Measurements from ENCODE around the gene ERICH4. TPM values are rescaled to one million over a fixed set of nuclear protein-coding genes. Genes with fewer than 3 reads are reported as not detected.

Gene ERICH4
- total RNA-seq, 1 experiment from 2014 or later = not detected

- H2AFZ ChIP-seq (ENCODE audit: low read depth, low read length, poor library complexity, severe bottlenecking) = no peak overlapping the region
- POLR2A ChIA-PET = no interaction called here
Observed at GRCh38 chr19:41479757-41480191, 36.8 kb downstream of the ERICH4 start.

More at GRCh38 chr19:41479757-41480191, 36.8 kb downstream of the ERICH4 start:
- ATAC-seq = no peak
- no TSS peak for BruUV-seq (replicated peaks)
- Histone ChIP-seq H3K27ac (ENCODE audit: low read depth, low read length) (no peak overlapping the region), H3K4me3 (replicated peaks in 1 of 2; ENCODE audit: low read depth in 1 of 2, low read length in 2 of 2) (no peak overlapping the region), H3K9ac (ENCODE audit: low read length) (no peak overlapping the region), H3K9me2 (ENCODE audit: insufficient read depth) (no peaks in the 10 kb centered on the region), H3K4me2 (ENCODE audit: low read length) (no peak overlapping the region), H3K36me3 (ENCODE audit: control insufficient read depth in 1 of 2, insufficient read depth in 2 of 2, low read length in 2 of 2) (no peaks in the 10 kb centered on the region), H3K27me3 (ENCODE audit: insufficient read depth, low read length) (peaks cover 80% of the 10 kb centered on the region), H3K79me2 (ENCODE audit: insufficient read depth, low read length) (no peaks in the 10 kb centered on the region), H3K9me3 (ENCODE audit: control insufficient read depth in 1 of 2, insufficient read depth in 1 of 2, low read depth in 1 of 2, low read length in 2 of 2) (no peaks in the 10 kb centered on the region), H3K4me1 (ENCODE audit: control insufficient read depth in 1 of 2, insufficient read depth in 2 of 2, low read length in 2 of 2) (no peaks in the 10 kb centered on the region), H4K20me1 (ENCODE audit: insufficient read depth) (no peaks in the 10 kb centered on the region)
- RAD21 ChIA-PET (ENCODE audit: low non-redundant PET in 1 of 2, low total read pairs in 2 of 2, uncharacterized antibody in 2 of 2, unreplicated experiment in 2 of 2) = no interaction called here
- intact Hi-C loops (cut with micrococcal nuclease) = no loop called here
- DNase-seq (ENCODE audit: low read depth, low spot score) = no peak
- TF ChIP-seq REST (IDR thresholded peaks at IDR 0.05; ENCODE audit: low read depth) (no peak), RAD21 (IDR thresholded peaks at IDR 0.05; ENCODE audit: low read depth) (no peak), POLR2AphosphoS5 (IDR thresholded peaks at IDR 0.05; ENCODE audit: low read depth, low read length) (no peak), EGR1 (IDR thresholded peaks at IDR 0.05; ENCODE audit: low read depth) (no peak), SIN3A (IDR thresholded peaks at IDR 0.05; ENCODE audit: low read depth) (no peak), ZFX (IDR thresholded peaks at IDR 0.05) (no peak), TCF7L2 (IDR thresholded peaks at IDR 0.05; ENCODE audit: borderline replicate concordance, extremely low read depth, insufficient read depth, insufficient read length) (no peak), POLR2A (IDR thresholded peaks at IDR 0.05; ENCODE audit: borderline replicate concordance, extremely low read depth, insufficient read depth, insufficient read length) (no peak), EZH2 (IDR thresholded peaks at IDR 0.05) (no peak), SRF (IDR thresholded peaks at IDR 0.05; ENCODE audit: low read depth) (no peak), YY1 (IDR thresholded peaks at IDR 0.05; ENCODE audit: extremely low read depth, insufficient replicate concordance, low read depth, low read length) (no peak)
- CTCF ChIA-PET = no interaction called here

Data from HCT116 (cell line).